ENCODE results near the gene AGO4.
A peak's percentile ranks its signal among the peaks of the same experiment; 100 is the strongest.
"Not testable (repeated sequence)": the region's sequence is repeated elsewhere in the genome, so short reads cannot be mapped to it uniquely, and the experiment has no call there.

The AGO4 gene

GRCh38 chr1:35882586-35882944 is 74.7 kb downstream of the AGO4 start:
- no peaks in the 10 kb centered on the region for H3K27me3 ChIP-seq (ENCODE audit: control insufficient read depth, insufficient read depth, low read length, poor library complexity, severe bottlenecking)
- no peak overlapping the region for H3K27ac ChIP-seq (ENCODE audit: insufficient read depth, low read depth, low read length, poor library complexity, severe bottlenecking)
- H3K36me3 ChIP-seq (ENCODE audit: control insufficient read depth, insufficient read depth, low read length) = no peaks in the 10 kb centered on the region
- peak overlapping the region; percentile 75 for H3K4me3 ChIP-seq (ENCODE audit: insufficient read depth, low read depth, low read length)
- H3K9me3 ChIP-seq (ENCODE audit: control insufficient read depth, low read length) = no peaks in the 10 kb centered on the region
- WGBS, 2 experiments = 78% methylated on average over 16 of the region's 16 CpGs
- peaks cover 31% of the 10 kb centered on the region for H3K4me1 ChIP-seq (ENCODE audit: control insufficient read depth, insufficient read depth, low read length)

GRCh38 chr1:35882945-35883634 is 75.3 kb downstream of the AGO4 start, which contains the start of gene AGO1:
TSS of gene AGO1 (plus strand) at chr1:35883209. CDS start at chr1:35883422, 213 bp downstream.
- no peaks in the 10 kb centered on the region for H3K9me3 ChIP-seq (ENCODE audit: control insufficient read depth, low read length)
- H3K4me3 ChIP-seq (ENCODE audit: insufficient read depth, low read depth, low read length) = peak within 1 kb of the TSS; percentile 75
- no peaks in the 10 kb centered on the region for H3K27me3 ChIP-seq (ENCODE audit: control insufficient read depth, insufficient read depth, low read length, poor library complexity, severe bottlenecking)
- H3K36me3 ChIP-seq (ENCODE audit: control insufficient read depth, insufficient read depth, low read length) = no peaks in the 10 kb centered on the region
- WGBS, 2 experiments = 1 to 2% methylated on average over 58 of the region's 58 CpGs
- peaks cover 36% of the 10 kb centered on the region for H3K4me1 ChIP-seq (ENCODE audit: control insufficient read depth, insufficient read depth, low read length)
- no peak within 1 kb of the TSS for H3K27ac ChIP-seq (ENCODE audit: insufficient read depth, low read depth, low read length, poor library complexity, severe bottlenecking)

GRCh38 chr1:35883635-35884101 is 75.9 kb downstream of the AGO4 start:
- Histone ChIP-seq H3K4me3 (ENCODE audit: insufficient read depth, low read depth, low read length) (peak overlapping the region; percentile 75), H3K36me3 (ENCODE audit: control insufficient read depth, insufficient read depth, low read length) (peaks cover 5% of the 10 kb centered on the region), H3K27me3 (ENCODE audit: control insufficient read depth, insufficient read depth, low read length, poor library complexity, severe bottlenecking) (no peaks in the 10 kb centered on the region), H3K9me3 (ENCODE audit: control insufficient read depth, low read length) (no peaks in the 10 kb centered on the region), H3K27ac (ENCODE audit: insufficient read depth, low read depth, low read length, poor library complexity, severe bottlenecking) (no peak overlapping the region), H3K4me1 (ENCODE audit: control insufficient read depth, insufficient read depth, low read length) (peaks cover 36% of the 10 kb centered on the region)
- WGBS, 2 experiments = 1% methylated on average over 24 to 29 of the region's 29 CpGs

GRCh38 chr1:35884934-35885333 is 77.1 kb downstream of the AGO4 start:
- Histone ChIP-seq H3K36me3 (ENCODE audit: control insufficient read depth, insufficient read depth, low read length) (peaks cover 11% of the 10 kb centered on the region), H3K27me3 (ENCODE audit: control insufficient read depth, insufficient read depth, low read length, poor library complexity, severe bottlenecking) (no peaks in the 10 kb centered on the region), H3K4me1 (ENCODE audit: control insufficient read depth, insufficient read depth, low read length) (peaks cover 36% of the 10 kb centered on the region), H3K4me3 (ENCODE audit: insufficient read depth, low read depth, low read length) (no peak overlapping the region), H3K9me3 (ENCODE audit: control insufficient read depth, low read length) (no peaks in the 10 kb centered on the region), H3K27ac (ENCODE audit: insufficient read depth, low read depth, low read length, poor library complexity, severe bottlenecking) (no peak overlapping the region)
- WGBS, 2 experiments = 65 to 78% methylated on average over 2 of the region's 2 CpGs

- Histone ChIP-seq H3K4me1 (ENCODE audit: control insufficient read depth, insufficient read depth, low read length) (peaks cover 36% of the 10 kb centered on the region), H3K36me3 (ENCODE audit: control insufficient read depth, insufficient read depth, low read length) (peaks cover 18% of the 10 kb centered on the region), H3K27ac (ENCODE audit: insufficient read depth, low read depth, low read length, poor library complexity, severe bottlenecking) (peak overlapping the region; percentile 65), H3K4me3 (ENCODE audit: insufficient read depth, low read depth, low read length) (peak overlapping the region; percentile 25), H3K9me3 (ENCODE audit: control insufficient read depth, low read length) (no peaks in the 10 kb centered on the region), H3K27me3 (ENCODE audit: control insufficient read depth, insufficient read depth, low read length, poor library complexity, severe bottlenecking) (no peaks in the 10 kb centered on the region)
- WGBS, 2 experiments = 0% methylated on average over 2 to 4 of the region's 4 CpGs
Observed at GRCh38 chr1:35885961-35886558, 78.2 kb downstream of the AGO4 start.

GRCh38 chr1:35886577-35887431 is 79.0 kb downstream of the AGO4 start:
- H3K9me3 ChIP-seq (ENCODE audit: control insufficient read depth, low read length) = no peaks in the 10 kb centered on the region
- H3K27ac ChIP-seq (ENCODE audit: insufficient read depth, low read depth, low read length, poor library complexity, severe bottlenecking) = peak overlapping the region; percentile 65
- peaks cover 21% of the 10 kb centered on the region for H3K36me3 ChIP-seq (ENCODE audit: control insufficient read depth, insufficient read depth, low read length)
- no peaks in the 10 kb centered on the region for H3K27me3 ChIP-seq (ENCODE audit: control insufficient read depth, insufficient read depth, low read length, poor library complexity, severe bottlenecking)
- H3K4me3 ChIP-seq (ENCODE audit: insufficient read depth, low read depth, low read length) = peak overlapping the region; percentile 25
- 35 to 47% methylated on average over 3 of the region's 3 CpGs for WGBS, 2 experiments
- H3K4me1 ChIP-seq (ENCODE audit: control insufficient read depth, insufficient read depth, low read length) = peaks cover 36% of the 10 kb centered on the region

- H3K9me3 ChIP-seq (ENCODE audit: control insufficient read depth, low read length) = no peaks in the 10 kb centered on the region
- H3K36me3 ChIP-seq (ENCODE audit: control insufficient read depth, insufficient read depth, low read length) = peaks cover 25% of the 10 kb centered on the region
- no peak overlapping the region for H3K4me3 ChIP-seq (ENCODE audit: insufficient read depth, low read depth, low read length)
- H3K27me3 ChIP-seq (ENCODE audit: control insufficient read depth, insufficient read depth, low read length, poor library complexity, severe bottlenecking) = no peaks in the 10 kb centered on the region
- peaks cover 36% of the 10 kb centered on the region for H3K4me1 ChIP-seq (ENCODE audit: control insufficient read depth, insufficient read depth, low read length)
- WGBS, 2 experiments = 36 to 43% methylated on average over 2 of the region's 2 CpGs
- no peak overlapping the region for H3K27ac ChIP-seq (ENCODE audit: insufficient read depth, low read depth, low read length, poor library complexity, severe bottlenecking)
Observed at GRCh38 chr1:35887508-35887907, 79.7 kb downstream of the AGO4 start.

- Histone ChIP-seq H3K27me3 (ENCODE audit: control insufficient read depth, insufficient read depth, low read length, poor library complexity, severe bottlenecking) (no peaks in the 10 kb centered on the region), H3K27ac (ENCODE audit: insufficient read depth, low read depth, low read length, poor library complexity, severe bottlenecking) (no peak overlapping the region), H3K9me3 (ENCODE audit: control insufficient read depth, low read length) (no peaks in the 10 kb centered on the region), H3K36me3 (ENCODE audit: control insufficient read depth, insufficient read depth, low read length) (peaks cover 25% of the 10 kb centered on the region), H3K4me3 (ENCODE audit: insufficient read depth, low read depth, low read length) (no peak overlapping the region), H3K4me1 (ENCODE audit: control insufficient read depth, insufficient read depth, low read length) (peaks cover 36% of the 10 kb centered on the region)
- 96 to 97% methylated on average over 11 of the region's 11 CpGs for WGBS, 2 experiments
Observed at GRCh38 chr1:35888255-35888654, 80.4 kb downstream of the AGO4 start.

GRCh38 chr1:35888981-35889380 is 81.2 kb downstream of the AGO4 start:
- peaks cover 25% of the 10 kb centered on the region for H3K36me3 ChIP-seq (ENCODE audit: control insufficient read depth, insufficient read depth, low read length)
- 93 to 96% methylated on average over 3 of the region's 3 CpGs for WGBS, 2 experiments

More at GRCh38 chr1:35888981-35889380, 81.2 kb downstream of the AGO4 start:
- H3K9me3 ChIP-seq (ENCODE audit: control insufficient read depth, low read length); H3K27me3 ChIP-seq (ENCODE audit: control insufficient read depth, insufficient read depth, low read length, poor library complexity, severe bottlenecking); H3K27ac ChIP-seq (ENCODE audit: insufficient read depth, low read depth, low read length, poor library complexity, severe bottlenecking); H3K4me3 ChIP-seq (ENCODE audit: insufficient read depth, low read depth, low read length): not testable (repeated sequence)
- H3K4me1 ChIP-seq (ENCODE audit: control insufficient read depth, insufficient read depth, low read length) = peaks cover 36% of the 10 kb centered on the region
